Skeletal muscle tissue (tissue), 4 donors: ENCODE results near the gene JARID2. TPM values are rescaled to one million over a fixed set of nuclear protein-coding genes. Genes with fewer than 3 reads are reported as not detected.

Experiments used
- H3K27ac ChIP-seq: one replicate; pipeline ENCODE4 v1.7.0; 2013; ENCODE audit warnings: mild to moderate bottlenecking, low read depth, low read length, inconsistent platforms
- H3K27me3 ChIP-seq, 3 donors: one replicate each; pipeline ENCODE4 v1.7.0; 2013; ENCODE audit warnings: low read length in 3 of 3; ENCODE audit not compliant: control insufficient read depth in 3 of 3, insufficient read depth in 3 of 3
- H3K36me3 ChIP-seq, 3 donors: one replicate each; pipeline ENCODE4 v1.7.0; 2013; ENCODE audit warnings: low read length in 3 of 3; ENCODE audit not compliant: control insufficient read depth in 3 of 3, insufficient read depth in 3 of 3
- H3K4me1 ChIP-seq, 3 donors: one replicate each; pipeline ENCODE4 v1.7.0; 2013; ENCODE audit warnings: low read length in 3 of 3, mild to moderate bottlenecking in 3 of 3; ENCODE audit not compliant: control insufficient read depth in 3 of 3, insufficient read depth in 3 of 3
- H3K4me3 ChIP-seq, 3 donors: one replicate each; pipeline ENCODE4 v1.7.0; 2013; ENCODE audit warnings: low read length in 3 of 3
- H3K9ac ChIP-seq, 3 donors: one replicate each; pipeline ENCODE4 v1.7.0; 2013; ENCODE audit warnings: low read length in 3 of 3, mild to moderate bottlenecking in 3 of 3, moderate library complexity in 2 of 3, low read depth in 1 of 3
- H3K9me3 ChIP-seq, 3 donors: one replicate each; pipeline ENCODE4 v1.7.0; 2013; ENCODE audit warnings: low read length in 3 of 3; ENCODE audit not compliant: control insufficient read depth in 3 of 3
- total RNA-seq: library from RNA; depleted of rRNA; stranded (reverse); fragments of >200 nt; gene quantifications from one replicate; pipeline ENCODE4 v1.2.3, GENCODE V29; 2014
- donor health status: Osteomylitis.

JARID2 gene
- total RNA-seq, 1 donor from 2014 or later: 12.0 TPM

GRCh38 chr6:15232836-15233510 lies 12.9 kb upstream of the JARID2 start:
- Histone ChIP-seq H3K9ac (no peak overlapping the region), H3K27ac (no peak overlapping the region), H3K4me3 (no peak overlapping the region), H3K9me3 (no peaks in the 10 kb centered on the region), H3K36me3 (no peaks in the 10 kb centered on the region), H3K4me1 (no peaks in the 10 kb centered on the region), H3K27me3 (no peaks in the 10 kb centered on the region)

- H3K9me3 ChIP-seq: no peaks in the 10 kb centered on the region
- no peak overlapping the region for H3K4me3 ChIP-seq
- H3K27me3 ChIP-seq: no peaks in the 10 kb centered on the region
- peaks cover 0 to 1% (median under 1%) of the 10 kb centered on the region in 3 donors for H3K4me1 ChIP-seq
- no peak overlapping the region for H3K9ac ChIP-seq
- no peaks in the 10 kb centered on the region for H3K36me3 ChIP-seq
- no peak overlapping the region for H3K27ac ChIP-seq
These were observed 11.7 kb upstream of the JARID2 start for GRCh38 chr6:15234068-15234758.

GRCh38 chr6:15239616-15240364 lies 6.1 kb upstream of the JARID2 start:
- peaks cover 10 to 15% (median 14%) of the 10 kb centered on the region in 3 donors for H3K4me1 ChIP-seq
- H3K27me3 ChIP-seq: no peaks in the 10 kb centered on the region
- peak overlapping the region; percentile 10 for H3K27ac ChIP-seq
- no peaks in the 10 kb centered on the region for H3K9me3 ChIP-seq
- H3K4me3 ChIP-seq: no peak overlapping the region
- H3K36me3 ChIP-seq: no peaks in the 10 kb centered on the region
- peak overlapping the region in 1 of 3 donors; percentile 1 for H3K9ac ChIP-seq

GRCh38 chr6:15242503-15242902 lies 3.4 kb upstream of the JARID2 start:
- no peak overlapping the region for H3K27ac ChIP-seq
- H3K4me3 ChIP-seq: no peak overlapping the region
- no peaks in the 10 kb centered on the region for H3K27me3 ChIP-seq
- H3K9me3 ChIP-seq: no peaks in the 10 kb centered on the region
- peaks cover 14 to 19% (median 15%) of the 10 kb centered on the region in 3 donors for H3K4me1 ChIP-seq
- no peaks in the 10 kb centered on the region for H3K36me3 ChIP-seq
- no peak overlapping the region for H3K9ac ChIP-seq

- Histone ChIP-seq H3K4me1 (peaks cover 14 to 19% (median 15%) of the 10 kb centered on the region in 3 donors), H3K36me3 (no peaks in the 10 kb centered on the region), H3K9ac (no peak overlapping the region), H3K4me3 (no peak overlapping the region), H3K27ac (peak overlapping the region; percentile 34), H3K27me3 (no peaks in the 10 kb centered on the region), H3K9me3 (no peaks in the 10 kb centered on the region)
These were observed 2.8 kb upstream of the JARID2 start for GRCh38 chr6:15242937-15243614.

- Histone ChIP-seq H3K27ac (peak overlapping the region; percentile 96), H3K9ac (peak overlapping the region; percentile 72 to 87 (median 84)), H3K9me3 (no peaks in the 10 kb centered on the region), H3K4me1 (peaks cover 17 to 22% (median 18%) of the 10 kb centered on the region in 3 donors), H3K4me3 (peak overlapping the region; percentile 50 to 77 (median 68)), H3K27me3 (no peaks in the 10 kb centered on the region), H3K36me3 (no peaks in the 10 kb centered on the region)
These were observed 1.8 kb upstream of the JARID2 start for GRCh38 chr6:15243910-15244619.

- Histone ChIP-seq H3K9ac (peak overlapping the region; percentile 72 to 94 (median 84)), H3K4me3 (peak overlapping the region; percentile 81 to 95 (median 88)), H3K27me3 (no peaks in the 10 kb centered on the region), H3K4me1 (peaks cover 19 to 24% (median 19%) of the 10 kb centered on the region in 3 donors), H3K27ac (peak overlapping the region; percentile 96), H3K9me3 (no peaks in the 10 kb centered on the region), H3K36me3 (no peaks in the 10 kb centered on the region)
These were observed 1.1 kb upstream of the JARID2 start for GRCh38 chr6:15244620-15245360.

- Histone ChIP-seq H3K9ac (peak overlapping the region; percentile 80 to 94 (median 93)), H3K27ac (peak overlapping the region; percentile 96), H3K9me3 (no peaks in the 10 kb centered on the region), H3K4me3 (peak overlapping the region; percentile 94 to 98 (median 95)), H3K27me3 (no peaks in the 10 kb centered on the region), H3K36me3 (no peaks in the 10 kb centered on the region), H3K4me1 (peaks cover 22 to 26% (median 23%) of the 10 kb centered on the region in 3 donors)
These were observed 372 bp downstream of the JARID2 start for GRCh38 chr6:15246217-15246665.
